Measurements from ENCODE around the gene NPHS2.
A peak's percentile ranks its signal among the peaks of the same experiment; 100 is the strongest.

NPHS2 gene

DNA sequence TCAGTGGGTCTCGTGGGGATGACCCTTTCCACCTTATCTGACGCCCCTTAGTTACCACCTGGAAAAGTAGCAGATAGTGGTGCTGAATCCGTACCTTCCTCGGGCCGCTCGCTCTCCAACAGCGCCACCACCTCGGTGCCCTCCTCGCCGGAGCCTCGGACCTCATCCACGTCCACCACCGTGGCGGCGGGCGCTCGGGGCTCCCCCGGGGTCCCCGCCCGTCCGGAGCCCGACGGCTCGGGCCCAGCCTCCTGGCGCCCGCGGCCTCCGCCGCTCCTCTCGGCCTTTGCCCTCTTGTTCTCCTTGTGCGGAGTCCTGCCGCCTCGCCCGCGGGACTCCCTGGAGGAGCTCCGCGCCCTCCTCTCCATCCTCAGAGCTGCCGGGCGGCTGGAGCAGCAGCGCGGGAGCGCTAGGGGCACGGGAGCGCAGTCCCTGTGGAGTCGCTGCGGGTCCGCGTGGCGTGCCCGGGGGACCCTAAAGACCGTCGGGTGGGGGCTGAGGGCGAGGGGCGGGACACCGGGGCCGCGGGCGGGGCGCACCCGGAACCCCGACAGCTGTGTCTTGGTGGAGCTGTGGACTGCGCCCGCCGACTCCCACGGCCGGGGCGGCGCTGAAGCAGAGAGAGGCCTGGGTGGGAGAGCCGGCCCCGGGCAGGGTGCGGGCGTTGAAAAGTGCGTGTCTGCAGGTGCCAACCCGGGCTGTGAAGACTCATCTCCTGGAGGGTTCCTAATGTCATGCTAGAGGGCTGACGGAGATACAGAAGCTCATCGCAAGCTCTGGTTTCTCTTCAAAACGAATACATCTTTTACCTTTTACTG is at the start of gene NPHS2:
TSS of gene NPHS2 (minus strand) at position 452 of the 818 bp plus-strand sequence. CDS start at position 368, 84 bp downstream.
- peak; percentile 37 for DNase-seq

DNA sequence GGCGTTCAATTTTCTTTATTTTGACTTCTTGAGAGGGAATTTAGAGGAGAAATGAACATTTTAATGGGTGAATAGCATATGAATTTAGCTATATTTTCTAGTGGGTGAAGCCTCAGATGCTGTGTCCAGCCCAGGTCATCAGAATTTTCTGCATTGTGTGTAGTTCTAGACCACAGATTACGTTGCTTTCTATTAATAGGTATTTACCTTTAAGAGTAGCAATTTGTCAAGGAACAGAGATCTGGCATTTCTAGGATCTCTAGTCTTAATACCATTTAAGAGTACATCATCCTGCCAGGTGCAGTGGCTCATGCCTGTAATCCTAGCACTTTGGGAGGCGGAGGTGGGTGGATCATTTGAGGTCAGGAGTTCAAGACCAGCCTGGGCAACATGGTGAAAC is 36.6 kb upstream of the NPHS2 start:
- no peak for DNase-seq

DNA sequence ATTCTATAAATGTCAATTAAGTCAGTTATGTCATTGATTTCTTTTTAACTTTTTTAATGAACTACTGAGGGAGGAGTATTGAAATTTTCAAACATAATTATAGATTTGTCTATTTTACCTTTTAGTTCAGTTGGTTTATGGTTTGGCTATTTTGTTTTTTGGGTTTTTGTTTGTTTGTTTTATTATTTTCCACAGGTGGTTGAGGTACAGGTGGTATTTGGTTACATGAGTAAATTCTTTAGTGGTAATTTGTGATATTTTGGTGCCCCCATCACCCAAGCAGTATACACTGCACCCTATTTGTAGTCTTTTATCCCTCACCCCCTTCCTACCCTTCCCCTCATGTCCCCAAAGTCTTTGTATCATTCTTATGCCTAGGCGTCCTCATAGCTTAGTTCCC is 25.3 kb upstream of the NPHS2 start:
- DNase-seq = no peak

DNA sequence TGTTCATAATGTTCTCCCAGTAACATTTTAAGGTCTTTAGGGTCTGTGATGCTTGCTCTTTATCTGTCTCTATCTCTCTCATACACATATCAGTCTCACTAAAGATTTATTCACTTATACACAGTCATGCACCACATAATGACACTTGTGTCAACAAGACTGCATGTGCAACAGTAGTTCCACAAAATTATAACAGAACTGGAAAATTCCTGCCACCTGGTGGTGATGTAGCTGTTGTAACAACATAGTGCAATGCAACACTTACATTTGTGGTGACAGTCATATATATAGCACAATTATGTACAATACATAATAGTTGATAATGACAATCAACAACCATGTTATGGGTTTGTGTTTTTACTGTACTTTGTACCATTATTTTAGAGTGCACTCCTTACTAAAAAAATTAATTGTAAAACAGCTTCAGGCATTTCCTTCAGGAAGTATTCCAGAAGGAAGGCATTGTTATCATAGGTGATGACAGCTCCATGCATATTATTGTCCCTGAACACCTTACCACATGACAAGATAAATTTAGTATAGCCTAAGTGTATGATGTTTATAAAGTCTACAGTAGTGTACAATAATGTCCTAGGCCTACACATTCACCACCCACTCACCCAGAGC is 24.0 kb upstream of the NPHS2 start:
- peak; percentile 66 for DNase-seq

DNA sequence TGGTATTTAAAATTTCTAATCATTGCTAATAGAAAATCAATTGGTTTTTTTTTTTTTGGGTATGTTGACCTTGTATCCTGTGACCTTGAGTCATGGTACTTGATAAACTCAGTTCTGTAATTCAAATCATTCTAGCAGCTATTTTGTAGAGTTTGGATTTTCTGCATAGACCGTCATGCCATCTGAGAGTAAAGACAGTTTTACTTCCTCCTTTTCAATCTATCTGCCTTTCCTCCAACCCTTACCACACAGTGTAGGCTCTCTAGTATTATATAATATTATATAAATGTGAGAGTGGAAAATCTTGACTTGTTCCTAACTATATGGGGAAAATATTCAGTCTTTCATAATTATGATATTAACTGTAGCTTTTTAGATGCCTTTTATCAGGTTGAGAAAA is 22.9 kb upstream of the NPHS2 start:
- no peak for DNase-seq

DNA sequence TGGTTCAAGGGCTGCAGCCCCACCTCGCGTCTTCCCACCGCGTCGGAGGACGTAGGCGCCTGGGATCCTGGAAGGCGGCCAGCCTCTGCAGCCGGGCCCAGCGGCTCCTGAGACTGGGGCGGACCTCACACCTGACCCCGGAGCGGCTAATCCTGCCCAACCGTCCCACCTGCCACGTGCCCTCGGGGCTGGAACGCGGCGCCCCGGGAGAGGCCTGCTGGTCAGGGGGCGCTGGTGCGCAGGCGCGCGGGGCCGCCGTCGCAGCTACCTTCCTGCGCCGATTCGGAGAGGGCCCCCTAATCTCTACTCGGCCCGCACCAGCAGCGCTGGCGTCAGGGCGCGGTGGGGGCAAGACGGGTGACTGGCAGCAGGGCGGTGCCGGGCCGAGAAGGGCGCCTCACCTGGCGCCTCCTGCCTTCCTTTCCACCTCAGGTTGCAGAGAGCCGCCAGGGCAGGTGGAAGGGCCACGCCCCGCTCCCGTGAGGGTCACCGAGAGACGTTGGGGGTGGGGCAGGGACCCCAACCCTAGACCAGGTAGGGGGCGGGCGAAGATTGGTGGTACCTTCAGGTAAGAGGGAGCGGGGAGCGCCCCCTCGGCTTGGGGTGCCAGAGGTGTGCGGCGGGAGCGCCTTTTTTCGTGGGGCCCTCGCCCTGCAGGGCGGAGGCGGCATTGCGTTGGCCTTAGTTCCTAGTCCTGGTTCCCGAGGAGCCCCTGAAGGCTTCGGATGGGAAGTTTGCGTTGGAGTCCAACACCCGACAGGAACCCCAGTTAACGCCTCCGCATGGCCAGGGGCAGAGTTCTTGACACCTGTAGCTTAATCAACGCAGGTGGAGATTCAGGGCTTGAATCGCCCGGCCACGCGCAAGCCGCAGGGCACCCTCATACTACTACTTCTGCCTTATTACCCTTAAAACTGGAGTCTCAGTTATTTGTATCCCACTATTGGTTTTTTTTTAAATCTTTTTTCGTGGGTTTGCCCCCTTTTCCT is 16.1 kb upstream of the NPHS2 start, which contains the start of gene TDRD5:
TSS of gene TDRD5 (plus strand) at position 241 of the 989 bp plus-strand sequence. CDS start 784 bp downstream, outside the sequence.
- peak; percentile 67 for DNase-seq

DNA sequence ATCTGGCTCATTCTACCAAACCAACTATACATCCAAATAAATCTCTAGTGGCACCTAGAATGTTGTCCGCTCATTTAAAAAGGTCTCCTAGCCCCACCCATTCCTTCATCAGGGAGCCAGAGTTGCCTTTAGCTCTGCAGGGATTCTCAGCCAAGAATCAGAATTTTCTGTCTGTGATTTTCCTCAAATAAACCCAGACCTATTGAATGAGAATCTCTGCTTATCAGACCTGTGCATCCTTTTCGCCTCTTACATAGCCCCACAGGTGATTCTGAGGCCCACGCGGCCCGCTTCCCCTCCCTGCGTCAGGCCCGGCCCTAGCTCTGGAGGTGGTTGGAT is 15.5 kb upstream of the NPHS2 start:
- DNase-seq = no peak

DNA sequence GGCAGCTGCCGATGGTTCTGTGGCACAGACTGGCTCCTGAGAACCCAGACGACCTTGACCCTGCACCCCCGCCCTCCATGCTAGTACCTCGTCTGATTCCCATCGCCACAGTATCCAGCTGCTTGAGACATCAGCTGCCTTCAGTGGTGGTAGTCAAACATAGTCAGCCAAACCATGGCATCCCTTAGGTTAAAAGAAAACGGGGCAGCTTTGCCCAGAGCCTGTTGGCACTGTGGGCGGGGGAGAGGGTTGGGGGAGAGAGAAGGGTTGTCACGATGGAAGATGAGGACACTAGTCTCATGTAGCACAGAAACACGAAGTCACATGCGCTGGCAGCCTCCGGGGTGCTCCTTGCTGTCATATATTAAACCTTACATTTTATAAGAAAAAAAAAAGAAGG is 14.9 kb upstream of the NPHS2 start:
- DNase-seq = no peak

DNA sequence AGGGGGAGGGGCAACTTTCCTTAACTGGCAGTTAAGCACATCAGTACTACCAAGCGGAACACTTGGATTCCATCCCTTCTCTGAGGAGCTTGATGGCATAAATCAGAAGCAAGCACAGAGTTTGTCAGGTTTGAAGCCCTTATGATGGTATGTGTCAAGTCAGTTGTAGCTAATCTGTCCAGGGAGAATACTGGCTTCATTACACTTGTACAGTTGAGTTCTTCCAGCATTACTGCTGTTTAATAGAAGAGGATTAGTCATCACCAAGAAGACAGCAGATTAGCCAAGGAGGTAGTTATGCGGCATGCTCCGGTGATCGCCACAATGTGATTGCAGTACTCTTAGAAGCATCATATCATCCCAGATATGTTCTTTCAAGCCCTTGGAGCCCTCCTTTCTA is 13.8 kb upstream of the NPHS2 start:
- DNase-seq = no peak

DNA sequence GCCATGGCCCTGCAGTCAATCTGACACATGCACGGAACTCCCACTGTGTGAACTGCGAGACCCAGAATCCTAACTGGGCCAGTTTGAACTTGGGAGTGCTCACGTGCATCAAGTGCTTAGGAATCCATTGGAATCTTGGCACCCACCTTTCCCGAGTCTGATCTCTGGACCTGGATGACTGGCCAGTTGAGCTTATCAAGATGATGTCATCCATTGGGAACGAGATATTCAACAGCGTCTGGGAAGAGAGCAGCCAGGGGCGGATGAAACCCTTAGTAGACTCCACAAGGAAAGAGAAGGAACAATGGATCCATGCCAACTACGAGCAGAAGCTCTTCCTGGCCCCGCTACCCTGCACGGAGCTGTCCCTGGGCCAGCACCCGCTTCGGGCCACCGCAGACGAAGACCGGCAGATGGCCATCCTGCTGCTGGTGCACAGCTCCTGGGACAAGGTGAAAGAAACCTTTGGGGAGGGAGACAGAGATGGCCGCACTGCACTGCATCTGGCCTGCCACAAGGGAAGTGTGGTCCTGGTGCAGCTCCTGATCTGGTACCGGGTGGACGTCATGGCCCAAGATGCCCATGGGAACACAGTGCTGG is 12.8 kb upstream of the NPHS2 start:
- DNase-seq = no peak

DNA sequence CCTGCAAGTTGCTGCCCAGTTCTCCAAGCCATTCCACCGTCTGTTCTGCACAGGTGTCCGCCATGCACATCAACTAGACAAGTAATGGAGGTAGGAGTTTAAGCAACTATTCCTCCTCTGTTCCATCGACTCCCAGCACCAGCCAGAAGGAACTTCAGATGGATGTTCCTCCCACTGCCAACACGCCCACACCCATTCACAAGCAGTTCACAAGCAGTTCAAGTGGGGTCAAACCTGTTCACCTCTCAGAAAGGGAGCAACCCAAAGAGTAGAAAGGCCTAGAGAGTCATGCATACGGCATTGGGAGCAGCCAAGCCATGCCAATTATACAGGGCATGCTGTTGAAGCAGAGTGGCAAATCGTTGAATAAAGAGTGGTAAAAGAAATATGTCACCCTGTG is 11.6 kb upstream of the NPHS2 start:
- DNase-seq = no peak

DNA sequence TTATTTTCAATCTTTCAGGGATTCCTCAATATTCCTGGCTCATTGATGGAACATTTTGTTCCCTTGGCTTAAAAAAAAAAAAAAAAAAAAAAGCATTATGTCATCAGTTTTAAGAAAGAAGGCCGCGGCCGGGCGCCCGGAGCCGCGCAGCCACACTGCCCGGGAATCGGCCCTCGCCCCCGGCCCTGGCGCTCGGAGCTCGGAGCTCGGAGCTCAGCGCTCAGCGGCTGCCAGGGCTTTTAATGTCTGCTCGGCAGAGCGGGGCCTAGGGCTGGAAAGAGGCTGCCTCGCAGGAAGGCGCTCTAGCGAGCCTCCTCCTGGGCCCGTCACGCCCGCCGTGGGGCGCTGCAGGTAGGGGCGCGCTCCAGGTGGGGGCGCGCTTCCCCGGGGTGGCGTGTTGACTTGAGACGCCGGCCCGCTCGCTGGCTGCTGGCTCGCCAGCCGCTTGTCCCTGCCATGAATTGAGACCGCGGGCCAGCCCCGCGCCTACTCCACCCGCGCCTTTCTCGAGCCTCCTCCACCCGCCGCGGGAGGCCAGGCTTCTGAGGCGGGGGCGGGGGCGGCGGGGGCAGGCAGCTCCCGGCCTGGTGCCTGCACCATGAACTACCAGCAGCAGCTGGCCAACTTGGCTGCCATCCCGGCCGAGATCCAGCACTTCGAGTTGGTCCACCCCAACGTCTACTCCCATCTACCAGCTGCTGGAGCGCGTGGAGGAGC is 10.5 kb upstream of the NPHS2 start:
- peak; percentile 71 for DNase-seq

DNA sequence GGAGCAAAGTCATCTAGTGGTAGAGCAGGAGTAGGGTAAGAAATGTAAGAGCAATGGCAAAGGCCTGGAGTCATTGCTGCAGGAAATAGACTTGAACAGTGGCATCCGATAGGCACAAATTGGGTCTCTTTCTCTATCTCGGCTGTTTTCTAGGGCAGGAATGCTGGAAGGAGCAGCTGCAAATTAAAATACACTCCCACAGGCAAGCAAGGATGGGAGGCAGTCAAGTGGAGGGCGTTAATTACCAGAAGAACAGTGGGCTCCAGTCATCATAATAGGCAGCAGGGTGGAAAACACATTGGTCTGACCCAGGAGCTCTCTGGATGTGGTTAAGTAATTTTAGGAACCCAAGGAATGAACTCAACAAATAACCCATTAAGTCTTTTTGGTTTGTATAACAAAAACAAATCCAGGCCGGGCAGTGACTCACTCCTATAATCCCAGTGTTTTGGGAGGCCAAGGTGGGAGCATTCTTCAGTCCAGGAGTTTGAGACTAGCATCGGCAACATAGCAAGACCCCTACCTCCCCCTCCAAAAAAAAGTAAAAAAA is 8.1 kb upstream of the NPHS2 start:
- DNase-seq = no peak

DNA sequence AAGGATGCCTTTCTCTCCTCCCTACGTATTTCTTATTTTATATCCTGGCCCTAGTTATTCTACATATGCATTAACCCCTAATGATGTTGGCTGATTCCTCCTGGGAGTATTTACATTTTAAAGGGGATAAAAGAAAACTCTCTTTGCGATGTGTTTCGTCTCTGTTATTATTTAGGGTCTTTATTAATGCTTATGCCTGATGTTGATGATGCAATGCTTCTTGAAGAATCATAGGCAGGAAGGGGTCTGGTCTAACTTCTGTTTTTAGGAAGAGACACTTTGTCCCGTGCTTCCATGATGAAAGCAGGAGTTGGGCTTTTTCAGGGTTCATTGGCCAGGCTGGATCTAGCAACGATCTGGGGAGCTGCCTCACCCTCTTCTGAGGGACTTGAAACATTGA is 761 bp upstream of the NPHS2 start:
- no peak for DNase-seq

DNA sequence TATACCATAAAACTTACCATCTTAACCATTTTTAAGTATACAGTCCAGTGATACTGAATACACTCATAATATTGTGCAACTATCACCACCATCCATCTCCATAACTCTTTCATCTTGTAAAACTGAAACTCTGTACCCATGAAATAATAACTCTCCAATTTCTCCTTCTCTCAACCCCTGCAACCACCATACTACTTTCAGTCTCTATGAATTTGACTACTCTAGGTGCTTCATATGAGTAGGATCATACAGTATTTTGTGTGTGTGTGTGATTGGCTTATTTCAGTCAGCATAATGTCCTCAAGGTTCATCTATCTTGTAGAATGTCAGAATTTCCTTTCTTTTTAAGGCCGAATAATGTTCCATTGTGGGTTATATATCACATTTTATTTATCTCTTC is 17.7 kb downstream of the NPHS2 start:
- no peak for DNase-seq

DNA sequence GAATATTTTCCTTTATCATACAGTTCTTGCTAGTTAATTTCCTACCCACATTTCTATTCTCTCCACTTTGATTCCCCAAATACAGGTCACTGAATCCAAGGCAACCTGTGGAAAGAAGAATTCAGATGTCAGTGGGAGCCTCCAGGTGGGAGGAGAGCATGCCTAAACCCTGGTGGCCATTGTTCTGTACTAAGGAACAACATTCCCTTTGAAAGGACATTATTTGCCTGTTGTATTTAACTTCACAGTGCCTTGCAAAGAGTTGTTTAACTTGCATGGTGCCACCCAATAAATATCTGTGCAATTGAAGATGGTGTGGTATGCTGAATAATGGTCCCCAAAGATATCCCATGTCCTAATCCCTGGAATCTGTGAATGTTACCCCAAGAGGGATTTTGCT is 21.3 kb downstream of the NPHS2 start:
- DNase-seq = no peak

DNA sequence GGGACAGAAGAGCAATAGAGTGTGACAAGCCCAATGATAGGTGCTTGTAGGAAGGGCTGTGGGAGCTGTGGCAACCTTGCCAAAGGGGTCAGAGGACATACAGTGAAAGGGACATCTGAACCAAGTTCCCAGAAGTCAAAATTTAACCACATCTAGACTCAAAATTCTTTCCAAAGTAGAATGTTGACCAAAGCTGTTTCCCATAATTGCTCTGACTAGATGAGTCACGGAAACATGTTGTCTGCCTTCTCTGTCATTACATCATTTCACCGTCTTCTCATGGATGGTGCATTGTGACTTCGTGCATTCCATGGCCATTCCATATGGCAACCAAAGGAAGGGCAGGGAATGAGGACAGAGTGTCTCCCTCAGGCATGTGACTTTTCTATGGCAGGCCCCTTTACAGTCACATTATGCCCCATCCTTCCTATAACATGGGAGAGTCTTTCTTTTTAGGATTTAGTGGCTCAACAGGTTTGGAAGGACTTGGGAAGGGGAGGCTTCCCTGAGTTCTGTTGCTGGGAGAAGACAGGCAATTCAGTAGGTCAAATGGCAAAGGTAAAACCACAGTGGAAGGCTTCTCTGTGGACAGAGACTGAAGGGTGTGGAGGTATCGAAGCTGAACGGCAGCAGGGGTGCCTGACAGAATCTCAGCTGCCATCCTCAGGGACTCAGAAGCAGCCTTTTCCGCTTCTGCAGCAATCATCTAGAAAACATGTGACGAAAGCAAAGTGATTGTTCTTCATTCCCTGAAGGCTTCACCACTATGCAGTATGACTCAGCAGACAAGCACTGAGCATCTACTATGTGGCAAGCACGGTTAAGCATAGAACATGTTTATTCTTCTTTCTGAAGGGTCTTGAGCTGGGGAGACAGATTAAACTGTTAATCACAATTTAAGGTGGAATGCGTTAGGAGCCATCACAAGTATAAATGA is 24.7 kb downstream of the NPHS2 start:
- no peak for DNase-seq

DNA sequence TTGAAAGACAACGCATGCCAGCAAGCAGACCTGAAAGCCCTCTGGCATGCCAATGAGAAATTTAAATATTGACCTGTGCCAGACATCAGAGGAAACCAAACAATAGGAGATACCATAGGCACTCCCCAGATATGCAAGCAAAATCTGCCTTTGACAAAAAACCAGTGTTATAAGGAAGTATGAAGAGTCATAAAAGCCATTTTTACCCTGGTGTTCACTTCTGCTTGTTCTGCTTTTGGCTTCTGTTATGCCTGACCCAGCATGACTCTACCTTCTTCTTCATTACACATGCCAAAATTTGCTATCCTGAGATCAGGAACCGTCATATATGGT is 26.4 kb downstream of the NPHS2 start:
- no peak for DNase-seq

DNA sequence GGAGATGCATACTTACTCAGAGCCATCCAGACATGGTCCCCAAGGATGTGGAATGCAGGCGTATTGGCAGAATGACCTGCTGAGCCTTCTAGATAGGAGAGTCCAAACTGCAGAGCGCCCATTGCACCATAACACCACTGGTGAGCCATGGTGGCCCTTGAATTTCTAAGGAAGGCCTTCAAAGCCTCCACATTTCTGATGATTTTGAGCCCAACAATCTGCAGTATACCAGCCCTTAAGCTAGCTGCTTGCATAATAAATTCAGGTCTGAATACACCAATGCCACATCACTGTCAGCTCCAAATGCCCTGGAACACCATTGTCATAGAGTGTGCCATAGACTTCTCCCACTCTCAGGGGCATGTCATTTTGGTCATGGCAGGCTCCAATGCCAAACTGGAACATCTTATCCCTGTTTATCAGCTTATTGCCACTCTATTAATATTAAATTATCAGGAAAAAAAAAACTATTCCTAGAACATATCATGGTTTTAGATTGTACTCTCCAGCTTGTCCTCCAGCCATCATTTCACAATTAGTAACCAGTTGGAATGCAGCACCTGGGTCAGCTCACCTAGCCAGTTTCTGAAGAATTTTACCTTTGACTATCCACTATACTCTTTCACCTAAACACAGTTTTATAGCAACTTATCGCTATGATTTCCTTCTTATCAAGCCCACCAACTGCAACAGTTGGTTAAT is 26.9 kb downstream of the NPHS2 start:
- DNase-seq = no peak

DNA sequence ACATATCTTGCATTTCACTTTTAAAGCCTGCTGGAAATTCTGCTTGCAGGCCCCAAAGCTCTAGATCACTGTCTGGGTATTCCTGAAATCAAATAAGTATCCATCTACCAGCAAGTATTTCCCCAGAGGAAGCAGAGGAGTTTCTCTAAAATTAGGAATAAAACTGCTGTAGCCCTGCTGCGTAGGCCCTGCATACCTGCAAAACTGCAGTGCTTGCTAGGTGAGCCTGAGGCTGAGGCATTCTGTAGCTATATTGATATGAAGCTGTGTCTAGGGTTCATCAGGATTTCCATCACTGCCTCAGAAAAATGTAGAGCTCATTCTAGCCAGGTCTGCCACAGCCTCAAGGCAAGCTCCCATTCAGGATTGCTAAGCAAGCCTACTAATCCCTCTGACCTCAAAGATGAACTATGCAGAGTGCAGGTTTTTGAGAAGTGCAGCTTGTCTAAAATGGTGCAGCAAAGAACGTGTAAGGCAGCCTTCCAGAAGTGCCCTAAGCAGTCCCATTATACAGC is 28.7 kb downstream of the NPHS2 start:
- DNase-seq = no peak

All from NCI-H69 (cell line).